Neural cell (in vitro differentiated cells): ENCODE results near the gene TFE3. TPM values are rescaled to one million over a fixed set of nuclear protein-coding genes. Genes with fewer than 3 reads are reported as not detected.

ENCODE experiments used
- H2AFZ ChIP-seq: fragments of 200-600, 300-800 bp; sonication (generic), shearing (Covaris generic); 2 replicates; pipeline ENCODE4 v1.6.0; 2014; ENCODE audit warnings: low read depth, mild to moderate bottlenecking, antibody characterized with exemption, low read length, moderate library complexity
- H3F3A ChIP-seq: fragments of 200-600 bp; shearing (Covaris generic); 2 replicates; pipeline ENCODE4 v1.6.1; 2016; ENCODE audit warnings: mild to moderate bottlenecking, moderate library complexity, mixed read lengths, antibody characterized with exemption, low read length; ENCODE audit not compliant: insufficient read depth, poor library complexity, severe bottlenecking
- H3K27ac ChIP-seq: fragments of 200-600, 300-800 bp; sonication (generic), shearing (Covaris generic); 2 replicates; pipeline ENCODE4 v1.5.1; 2014; ENCODE audit warnings: mild to moderate bottlenecking, low read length, moderate library complexity
- H3K27me3 ChIP-seq: fragments of 300-800, 200-600 bp; sonication (generic), shearing (Covaris generic); 2 replicates; pipeline ENCODE4 v1.6.0; 2014; ENCODE audit warnings: mild to moderate bottlenecking, low read depth, low read length, moderate library complexity; ENCODE audit not compliant: insufficient read depth
- H3K36me3 ChIP-seq: fragments of 300-800, 200-600 bp; sonication (generic), shearing (Covaris generic); 2 replicates; pipeline ENCODE4 v1.5.1; 2014; ENCODE audit warnings: mild to moderate bottlenecking, antibody characterized with exemption, low read length, moderate library complexity; ENCODE audit not compliant: insufficient read depth
- H3K4me2 ChIP-seq: fragments of 300-800, 200-600 bp; sonication (generic), shearing (Covaris generic); 2 replicates; pipeline ENCODE4 v1.6.0; 2014; ENCODE audit warnings: mild to moderate bottlenecking, low read length
- H3K4me3 ChIP-seq: fragments of 300-800, 200-600 bp; sonication (generic), shearing (Covaris generic); 2 replicates; pipeline ENCODE4 v1.5.1; 2014; ENCODE audit warnings: mild to moderate bottlenecking, low read length, moderate library complexity
- H3K79me2 ChIP-seq: fragments of 200-600 bp; shearing (Covaris generic); replicated peaks from 2 replicates; pipeline ENCODE4 v1.6.0; 2014; ENCODE audit warnings: mild to moderate bottlenecking, low read length, moderate library complexity; ENCODE audit not compliant: insufficient read depth
- H3K9ac ChIP-seq: fragments of 300-800, 200-600 bp; sonication (generic), shearing (Covaris generic); 2 replicates; pipeline ENCODE4 v1.6.1; 2016; ENCODE audit warnings: mild to moderate bottlenecking, low read length, mixed read lengths
- H3K9me2 ChIP-seq: fragments of 200-600 bp; shearing (Covaris generic); 2 replicates; pipeline ENCODE4 v1.6.1; 2016; ENCODE audit warnings: mild to moderate bottlenecking, low read length, mixed read lengths; ENCODE audit not compliant: insufficient read depth
- H3K9me3 ChIP-seq: fragments of 200-600, 300-800 bp; sonication (generic), shearing (Covaris generic); 2 replicates; pipeline ENCODE4 v1.6.1; 2016; ENCODE audit warnings: mild to moderate bottlenecking, mixed run types, low read length, moderate library complexity, mixed read lengths
- H4K20me1 ChIP-seq: fragments of 200-600 bp; shearing (Covaris generic); 2 replicates; pipeline ENCODE4 v1.6.1; 2016; ENCODE audit warnings: mild to moderate bottlenecking, mixed run types; ENCODE audit not compliant: insufficient read depth
- CTCF ChIP-seq: fragments of 450-650 bp; IDR thresholded peaks from 2 replicates; pipeline ENCODE4 v1.5.1; 2014; ENCODE audit warnings: antibody characterized with exemption, mild to moderate bottlenecking, moderate library complexity; ENCODE audit not compliant: poor library complexity, severe bottlenecking
- EP300 ChIP-seq: fragments of 450-650 bp; conservative IDR thresholded peaks from 2 replicates; pipeline ENCODE4 v1.6.1; 2014; ENCODE audit warnings: antibody characterized with exemption, mild to moderate bottlenecking, moderate library complexity; ENCODE audit not compliant: poor library complexity, severe bottlenecking
- EZH2 ChIP-seq: fragments of 200-600, 300-800 bp; shearing (Covaris generic), sonication (generic); IDR thresholded peaks from 2 replicates; pipeline ENCODE4 v1.6.1; 2014; ENCODE audit warnings: antibody characterized with exemption, low read length, borderline replicate concordance, mild to moderate bottlenecking; ENCODE audit not compliant: insufficient read depth, poor library complexity, severe bottlenecking
- MXI1 ChIP-seq: fragments of 450-650 bp; conservative IDR thresholded peaks from 2 replicates; pipeline ENCODE4 v1.6.1; 2014; ENCODE audit warnings: antibody characterized with exemption, mild to moderate bottlenecking; ENCODE audit not compliant: poor library complexity, severe bottlenecking
- POLR2AphosphoS5 ChIP-seq: IDR thresholded peaks from 2 replicates; pipeline ENCODE4 v1.6.1; 2012
- RAD21 ChIP-seq: fragments of 450-650 bp; conservative IDR thresholded peaks from 2 replicates; pipeline ENCODE4 v1.6.1; 2014; ENCODE audit warnings: antibody characterized with exemption, mild to moderate bottlenecking, moderate library complexity
- REST ChIP-seq: IDR thresholded peaks from 2 replicates; pipeline ENCODE4 v1.6.1; 2012; ENCODE audit warnings: borderline replicate concordance
- SMC3 ChIP-seq: fragments of 450-650 bp; conservative IDR thresholded peaks from 2 replicates; pipeline ENCODE4 v1.6.1; 2014; ENCODE audit warnings: antibody characterized with exemption, mild to moderate bottlenecking, moderate library complexity; ENCODE audit not compliant: poor library complexity
- TAF1 ChIP-seq: IDR thresholded peaks from 2 replicates; pipeline ENCODE4 v1.6.1; 2012; ENCODE audit warnings: low read depth
- polyA plus RNA-seq: library from polyadenylated mRNA; depleted of rRNA; stranded (reverse); fragments of >200 nt; gene quantifications from 2 replicates; pipeline ENCODE4 v1.2.3, GENCODE V29; 2014

The TFE3 gene
- polyA plus RNA-seq, 1 donor from 2014 or later, result 8.9 TPM

GRCh38 chrX:48997455-48997854 is 45.7 kb downstream of the TFE3 start:
- no peak overlapping the region for H2AFZ ChIP-seq
- H3K9me2 ChIP-seq, result no peaks in the 10 kb centered on the region
- no peaks in the 10 kb centered on the region for H3K27me3 ChIP-seq
- TF ChIP-seq SMC3, result no peak
- TF ChIP-seq REST, result no peak
- no peak for TF ChIP-seq CTCF
- no peak for TF ChIP-seq MXI1
- no peak for TF ChIP-seq EP300
- no peak for TF ChIP-seq RAD21
- TF ChIP-seq EZH2, result no peak
- no peak for TF ChIP-seq POLR2AphosphoS5
- TF ChIP-seq TAF1, result no peak
- H3K79me2 ChIP-seq, result peaks cover 13% of the 10 kb centered on the region
- H3K4me2 ChIP-seq, result no peak overlapping the region
- H3K9ac ChIP-seq, result no peak overlapping the region
- no peaks in the 10 kb centered on the region for H3F3A ChIP-seq
- no peaks in the 10 kb centered on the region for H3K9me3 ChIP-seq
- no peaks in the 10 kb centered on the region for H3K36me3 ChIP-seq
- no peaks in the 10 kb centered on the region for H4K20me1 ChIP-seq
- no peak overlapping the region for H3K27ac ChIP-seq
- no peak overlapping the region for H3K4me3 ChIP-seq

- H3F3A ChIP-seq, result no peaks in the 10 kb centered on the region
- no peaks in the 10 kb centered on the region for H3K9me3 ChIP-seq
- TF ChIP-seq POLR2AphosphoS5, result no peak
- no peak for TF ChIP-seq MXI1
- no peak for TF ChIP-seq REST
- TF ChIP-seq EZH2, result no peak
- no peak for TF ChIP-seq TAF1
- TF ChIP-seq SMC3, result no peak
- TF ChIP-seq CTCF, result no peak
- TF ChIP-seq RAD21, result no peak
- TF ChIP-seq EP300, result no peak
- H3K9me2 ChIP-seq, result no peaks in the 10 kb centered on the region
- H3K79me2 ChIP-seq, result peaks cover 13% of the 10 kb centered on the region
- H3K9ac ChIP-seq, result no peak overlapping the region
- H2AFZ ChIP-seq, result no peak overlapping the region
- H3K4me2 ChIP-seq, result no peak overlapping the region
- no peak overlapping the region for H3K27ac ChIP-seq
- no peaks in the 10 kb centered on the region for H4K20me1 ChIP-seq
- no peaks in the 10 kb centered on the region for H3K27me3 ChIP-seq
- no peaks in the 10 kb centered on the region for H3K36me3 ChIP-seq
- no peak overlapping the region for H3K4me3 ChIP-seq
Measured at GRCh38 chrX:48996969-48997368, 46.2 kb downstream of the TFE3 start.
